Epithelial cell of proximal tubule (primary cell): ENCODE measurements around the gene NT5M. TPM values are rescaled to one million over a fixed set of nuclear protein-coding genes. Genes with fewer than 3 reads are reported as not detected.

Experiments used
- DNase-seq: peaks from one replicate; pipeline ENCODE4 v3.0.0-alpha.2; 2011; ENCODE audit warnings: low read depth
- H3K4me3 ChIP-seq: 2 replicates; pipeline ENCODE4 v1.5.1; 2011; ENCODE audit warnings: low read depth, mild to moderate bottlenecking, low read length
- total RNA-seq: library from RNA; depleted of rRNA; stranded (reverse); fragments of >200 nt; gene quantifications from 2 replicates; pipeline ENCODE4 v1.2.3, GENCODE V29; 2015
- TF ChIP-seq, protein P1 (sequence below): conservative IDR thresholded peaks from 2 replicates; pipeline ENCODE4 v1.5.1; 2012; ENCODE audit warnings: low read depth, mild to moderate bottlenecking, low read length

Gene NT5M
- total RNA-seq, 1 donor from 2014 or later, result 38.7 TPM

- no peak overlapping the region for H3K4me3 ChIP-seq
- no peak for DNase-seq
- TF ChIP-seq, protein P1, sequence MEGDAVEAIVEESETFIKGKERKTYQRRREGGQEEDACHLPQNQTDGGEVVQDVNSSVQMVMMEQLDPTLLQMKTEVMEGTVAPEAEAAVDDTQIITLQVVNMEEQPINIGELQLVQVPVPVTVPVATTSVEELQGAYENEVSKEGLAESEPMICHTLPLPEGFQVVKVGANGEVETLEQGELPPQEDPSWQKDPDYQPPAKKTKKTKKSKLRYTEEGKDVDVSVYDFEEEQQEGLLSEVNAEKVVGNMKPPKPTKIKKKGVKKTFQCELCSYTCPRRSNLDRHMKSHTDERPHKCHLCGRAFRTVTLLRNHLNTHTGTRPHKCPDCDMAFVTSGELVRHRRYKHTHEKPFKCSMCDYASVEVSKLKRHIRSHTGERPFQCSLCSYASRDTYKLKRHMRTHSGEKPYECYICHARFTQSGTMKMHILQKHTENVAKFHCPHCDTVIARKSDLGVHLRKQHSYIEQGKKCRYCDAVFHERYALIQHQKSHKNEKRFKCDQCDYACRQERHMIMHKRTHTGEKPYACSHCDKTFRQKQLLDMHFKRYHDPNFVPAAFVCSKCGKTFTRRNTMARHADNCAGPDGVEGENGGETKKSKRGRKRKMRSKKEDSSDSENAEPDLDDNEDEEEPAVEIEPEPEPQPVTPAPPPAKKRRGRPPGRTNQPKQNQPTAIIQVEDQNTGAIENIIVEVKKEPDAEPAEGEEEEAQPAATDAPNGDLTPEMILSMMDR, result no peak
Observed at GRCh38 chr17:17384291-17384615, 81.1 kb downstream of the NT5M start.

- DNase-seq, result no peak
- TF ChIP-seq, protein P1, result no peak
- H3K4me3 ChIP-seq, result no peak overlapping the region
Observed at GRCh38 chr17:17384961-17385360, 81.8 kb downstream of the NT5M start.

GRCh38 chr17:17385491-17385890 lies 82.3 kb downstream of the NT5M start:
- TF ChIP-seq, protein P1, result no peak
- H3K4me3 ChIP-seq, result no peak overlapping the region
- DNase-seq, result no peak

- DNase-seq, result no peak
- TF ChIP-seq, protein P1, result no peak
- no peak overlapping the region for H3K4me3 ChIP-seq
Observed at GRCh38 chr17:17386094-17386800, 83.1 kb downstream of the NT5M start.

GRCh38 chr17:17387017-17387497 lies 83.9 kb downstream of the NT5M start:
- no peak for DNase-seq
- TF ChIP-seq, protein P1, result no peak
- no peak overlapping the region for H3K4me3 ChIP-seq

GRCh38 chr17:17387498-17388362 lies 84.6 kb downstream of the NT5M start:
- TF ChIP-seq, protein P1, result peak; percentile 49
- H3K4me3 ChIP-seq, result no peak overlapping the region
- no peak for DNase-seq
